CD1c-positive myeloid dendritic cell (primary cell): ENCODE measurements around the gene PLXDC2.

Source experiments
- DNase-seq: peaks from one replicate; pipeline ENCODE4 v3.0.0-alpha.2; 2016; ENCODE audit errors: extremely low spot score

Gene PLXDC2

GRCh38 chr10:20271490-20271889, 455.3 kb downstream of the PLXDC2 start:
- DNase-seq: no peak

- DNase-seq: no peak
Observed at GRCh38 chr10:20272608-20273007, 456.4 kb downstream of the PLXDC2 start.

GRCh38 chr10:20274571-20274970, 458.3 kb downstream of the PLXDC2 start:
- DNase-seq: no peak

GRCh38 chr10:20276127-20276979, 460.1 kb downstream of the PLXDC2 start:
- DNase-seq: no peak

- DNase-seq: no peak
Observed at GRCh38 chr10:20277820-20278219, 461.6 kb downstream of the PLXDC2 start.

- no peak for DNase-seq
Observed at GRCh38 chr10:20281579-20281978, 465.3 kb downstream of the PLXDC2 start.

- no peak for DNase-seq
Observed at GRCh38 chr10:20287586-20287985, 471.4 kb downstream of the PLXDC2 start.

GRCh38 chr10:20288060-20288459, 471.8 kb downstream of the PLXDC2 start:
- no peak for DNase-seq

- no peak for DNase-seq
Observed at GRCh38 chr10:20289070-20289828, 473.0 kb downstream of the PLXDC2 start.

- no peak for DNase-seq
Observed at GRCh38 chr10:20298417-20298816, 482.2 kb downstream of the PLXDC2 start.

- no peak for DNase-seq
Observed at GRCh38 chr10:20299034-20299736, 483.0 kb downstream of the PLXDC2 start.

GRCh38 chr10:20300735-20301134, 484.5 kb downstream of the PLXDC2 start:
- no peak for DNase-seq

GRCh38 chr10:20302033-20302432, 485.8 kb downstream of the PLXDC2 start:
- DNase-seq: no peak

DNA sequence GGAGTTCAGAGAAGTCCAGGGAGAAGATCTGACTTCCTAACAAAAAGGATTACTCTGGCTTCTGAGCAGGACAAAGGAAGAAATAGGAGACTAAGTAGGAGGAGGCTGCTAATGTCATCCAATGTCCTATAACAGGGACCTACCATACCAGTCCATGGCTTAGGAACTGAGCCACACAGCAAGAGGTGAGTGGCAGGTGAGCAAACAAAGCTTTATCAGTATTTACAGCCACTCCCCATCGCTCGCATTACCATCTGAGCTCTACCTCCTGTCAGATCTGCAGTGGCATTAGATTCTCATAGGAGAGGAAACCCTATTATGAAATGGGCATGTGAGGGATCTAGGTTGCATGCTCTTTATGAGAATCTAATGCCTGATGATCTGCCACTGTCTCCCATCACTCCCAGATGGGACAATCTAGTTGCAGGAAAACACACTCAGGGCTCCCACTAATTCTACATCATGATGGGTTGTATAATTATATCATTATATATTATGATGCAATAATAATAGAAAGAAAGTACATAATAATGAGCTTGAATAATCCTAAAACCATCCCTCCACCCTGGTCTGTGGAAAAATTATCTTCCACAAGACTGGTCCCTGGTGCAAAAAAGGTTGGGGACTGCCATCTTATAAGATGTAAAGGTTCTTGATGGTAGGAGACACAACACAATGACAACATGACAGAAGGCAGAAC, 487.4 kb downstream of the PLXDC2 start:
- no peak for DNase-seq

GRCh38 chr10:20313665-20314064, 497.4 kb downstream of the PLXDC2 start:
- no peak for DNase-seq

GRCh38 chr10:20314431-20314830, 498.2 kb downstream of the PLXDC2 start:
- DNase-seq: no peak

DNA sequence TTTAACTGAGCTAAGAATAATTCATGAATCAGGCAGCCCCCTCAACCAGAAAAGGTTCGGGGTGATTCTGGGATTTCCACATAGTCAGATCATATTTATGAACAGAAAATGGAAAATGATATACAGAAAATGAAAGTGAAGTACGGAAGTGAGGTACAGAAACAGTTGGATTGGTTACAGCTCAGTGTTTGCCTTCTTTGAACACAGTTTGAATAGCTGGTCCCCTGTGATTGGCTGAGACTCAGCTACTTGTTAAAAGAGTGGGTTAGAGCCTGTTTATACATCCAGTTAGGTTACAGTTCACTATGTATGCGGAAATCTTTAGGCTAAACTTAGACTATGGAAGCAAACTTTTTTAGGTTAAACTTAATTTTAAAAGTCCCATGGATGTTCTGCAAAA, 511.7 kb downstream of the PLXDC2 start:
- no peak for DNase-seq

DNA sequence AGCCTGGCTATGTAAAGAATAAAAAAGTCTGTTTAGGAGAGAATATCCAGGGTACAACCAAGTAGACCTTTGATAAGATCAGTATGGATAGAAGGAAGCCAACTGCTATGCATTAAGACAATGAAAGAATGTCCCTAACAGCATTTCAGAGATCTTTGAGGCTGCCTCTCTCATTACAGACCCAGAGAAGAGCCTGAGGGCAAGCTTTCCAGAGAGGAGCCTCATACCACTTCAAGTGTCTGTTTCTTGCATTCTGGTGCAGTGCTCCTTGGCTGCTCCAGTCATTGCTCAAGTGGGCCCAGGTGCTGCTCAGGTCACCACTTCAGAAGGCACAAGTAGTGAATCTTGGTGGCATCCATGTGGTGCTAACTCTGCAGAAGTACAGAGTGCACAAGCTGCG, 514.0 kb downstream of the PLXDC2 start:
- DNase-seq: no peak

DNA sequence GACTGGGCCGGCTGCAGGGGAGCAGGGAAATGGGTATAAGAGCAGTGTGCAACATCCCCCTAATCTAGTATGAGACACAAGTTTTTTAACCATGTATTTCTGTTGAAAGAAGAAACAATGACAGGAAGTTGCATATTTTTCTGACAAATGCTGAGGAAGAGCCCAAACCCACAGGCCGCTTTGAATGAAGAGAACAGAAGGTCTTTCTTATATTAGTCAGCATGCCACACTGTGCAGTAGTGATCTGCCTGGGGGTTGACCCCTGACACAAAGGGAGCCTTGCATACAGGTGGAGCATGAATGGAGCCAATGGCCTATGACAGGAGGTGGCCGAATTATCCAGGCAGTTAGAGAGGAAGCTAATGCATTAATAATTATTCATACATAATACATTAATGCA, 518.3 kb downstream of the PLXDC2 start:
- DNase-seq: no peak
